ENCODE measurements around the gene GLB1L. TPM values are rescaled to one million over a fixed set of nuclear protein-coding genes. Genes with fewer than 3 reads are reported as not detected.

The GLB1L gene
- total and polyA plus RNA-seq, 4 donors: 2.3 to 5.2 (median 2.6) TPM

DNA sequence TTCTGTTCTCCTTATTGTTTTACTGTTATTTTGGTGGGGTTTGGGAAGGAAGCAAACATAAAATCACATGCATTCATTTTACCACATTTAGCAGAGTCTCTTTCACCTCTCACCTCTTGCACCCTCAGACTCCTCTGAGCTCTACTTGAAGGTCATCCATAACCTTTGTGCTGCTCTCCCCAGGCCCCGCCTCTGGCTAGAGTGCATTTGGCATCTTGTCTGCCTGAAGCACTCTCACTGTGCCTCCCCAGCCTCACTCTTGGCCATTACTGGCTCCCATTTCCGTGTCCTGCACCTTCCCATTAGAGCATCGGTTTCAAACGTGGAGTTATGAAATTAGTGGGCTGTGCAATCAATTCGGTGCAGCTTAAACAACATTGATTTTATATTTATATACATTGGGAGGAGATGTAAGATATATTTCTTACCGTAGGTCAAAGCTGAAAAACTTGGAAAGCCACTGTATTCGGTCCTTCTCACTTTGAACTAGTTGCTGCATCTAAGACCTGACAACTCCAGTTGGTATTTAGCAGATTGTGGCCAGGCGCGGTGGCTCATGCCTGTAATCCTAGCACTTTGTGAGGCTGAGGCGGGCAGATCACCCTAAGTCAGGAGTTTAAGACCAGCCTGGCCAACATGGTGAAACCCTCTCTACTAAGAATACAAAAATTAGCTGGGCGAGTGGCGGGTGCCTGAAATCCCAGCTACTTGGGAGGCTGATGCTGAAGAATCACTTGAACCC, 45.6 kb downstream of the GLB1L start:
- Histone ChIP-seq H3K27me3 (ENCODE audit: control insufficient read depth in 4 of 4, insufficient read depth in 4 of 4, low read length in 3 of 4) (no peaks in the 10 kb centered on the region), H3K4me3 (ENCODE audit: low read depth in 1 of 3, low read length in 3 of 3) (no peak overlapping the region), H3K4me1 (ENCODE audit: control insufficient read depth in 4 of 4, insufficient read depth in 4 of 4, low read length in 3 of 4) (no peaks in the 10 kb centered on the region), H3K9ac (ENCODE audit: low read depth in 1 of 2, low read length in 2 of 2) (no peak overlapping the region), H3K36me3 (ENCODE audit: control insufficient read depth in 4 of 4, insufficient read depth in 3 of 4, low read depth in 1 of 4, low read length in 3 of 4) (no peaks in the 10 kb centered on the region), H3K9me3 (ENCODE audit: control insufficient read depth in 4 of 4, low read length in 3 of 4) (no peaks in the 10 kb centered on the region), H3K27ac (ENCODE audit: low read depth in 1 of 2, low read length in 2 of 2) (no peak overlapping the region)
- WGBS: 90% methylated on average over 12 of the region's 12 CpGs
- DNase-seq (ENCODE audit: low spot score): no peak
- no peak for TF ChIP-seq CTCF (IDR thresholded peaks at IDR 0.05; ENCODE audit: low read depth, low read length, missing input control)
- TF ChIP-seq FOXA1 (IDR thresholded peaks at IDR 0.05): no peak
- TF ChIP-seq MAX (IDR thresholded peaks at IDR 0.05): no peak
- no peak for TF ChIP-seq TAF1 (conservative IDR thresholded peaks at IDR 0.05)
- TF ChIP-seq RAD21 (IDR thresholded peaks at IDR 0.05): no peak
- TF ChIP-seq RXRA (IDR thresholded peaks at IDR 0.05): no peak
- TF ChIP-seq HNF4G (IDR thresholded peaks at IDR 0.05): no peak
- TF ChIP-seq REST (IDR thresholded peaks at IDR 0.05): no peak
- no peak for TF ChIP-seq GABPA (IDR thresholded peaks at IDR 0.05 in 1 of 2, conservative IDR thresholded peaks at IDR 0.05 in 1 of 2)
- no peak for TF ChIP-seq SP1 (IDR thresholded peaks at IDR 0.05)
- TF ChIP-seq HNF4A (conservative IDR thresholded peaks at IDR 0.05): no peak
- no peak for TF ChIP-seq FOXA2 (IDR thresholded peaks at IDR 0.05)
- no peak for TF ChIP-seq YY1 (IDR thresholded peaks at IDR 0.05)
- TF ChIP-seq EGR1 (IDR thresholded peaks at IDR 0.05; ENCODE audit: low read depth in 2 of 2): no peak
- TF ChIP-seq, protein P1, sequence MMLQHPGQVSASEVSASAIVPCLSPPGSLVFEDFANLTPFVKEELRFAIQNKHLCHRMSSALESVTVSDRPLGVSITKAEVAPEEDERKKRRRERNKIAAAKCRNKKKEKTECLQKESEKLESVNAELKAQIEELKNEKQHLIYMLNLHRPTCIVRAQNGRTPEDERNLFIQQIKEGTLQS (IDR thresholded peaks at IDR 0.05): no peak
- TF ChIP-seq ZBTB33 (IDR thresholded peaks at IDR 0.05): no peak
- no peak for TF ChIP-seq JUND (IDR thresholded peaks at IDR 0.05)
- no peak for TF ChIP-seq NR2F2 (IDR thresholded peaks at IDR 0.05)
